GM19023 (cell line): Measurements from ENCODE around the gene GNG14.
"Not testable (repeated sequence)": the region's sequence is repeated elsewhere in the genome, so short reads cannot be mapped to it uniquely, and the experiment has no call there.

ENCODE experiments used
- ATAC-seq: cut with Tn5 transposase; IDR thresholded peaks from one replicate; pipeline ENCODE4 v1.9.1; 2021; ENCODE audit warnings: mild to moderate bottlenecking, moderate library complexity; ENCODE audit not compliant: unreplicated experiment

The GNG14 gene

GRCh38 chr19:12666265-12667048, 21.3 kb upstream of the GNG14 start, which contains the start of the genes MAN2B1 and WDR83:
MAN2B1 (minus strand) TSS chr19:12666742; CDS start chr19:12666701, 41 bp downstream.
WDR83 (plus strand) TSS chr19:12666807; CDS start chr19:12669791, 2,984 bp downstream.
- ATAC-seq = peak; percentile 63

- ATAC-seq = no peak
Observed at GRCh38 chr19:12667731-12668302, 20.0 kb upstream of the GNG14 start.

GRCh38 chr19:12668346-12668745, 19.5 kb upstream of the GNG14 start:
- ATAC-seq = no peak

GRCh38 chr19:12668932-12669269, 18.9 kb upstream of the GNG14 start:
- ATAC-seq = no peak

- ATAC-seq = no peak
Observed at GRCh38 chr19:12669270-12670158, 18.3 kb upstream of the GNG14 start.

GRCh38 chr19:12670159-12670928, 17.5 kb upstream of the GNG14 start:
- no peak for ATAC-seq

- ATAC-seq = no peak
Observed at GRCh38 chr19:12672744-12673143, 15.1 kb upstream of the GNG14 start.

GRCh38 chr19:12675399-12675798, 12.4 kb upstream of the GNG14 start:
- no peak for ATAC-seq

- ATAC-seq = no peak
Observed at GRCh38 chr19:12675940-12676339, 11.9 kb upstream of the GNG14 start.

GRCh38 chr19:12676384-12676792, 11.4 kb upstream of the GNG14 start:
- ATAC-seq = no peak

GRCh38 chr19:12676928-12677327, 10.9 kb upstream of the GNG14 start:
- ATAC-seq = no peak

- ATAC-seq = not testable (repeated sequence)
Observed at GRCh38 chr19:12678039-12678438, 9.8 kb upstream of the GNG14 start.

- ATAC-seq = no peak
Observed at GRCh38 chr19:12680034-12680433, 7.8 kb upstream of the GNG14 start.

GRCh38 chr19:12681074-12681987, 6.5 kb upstream of the GNG14 start, which contains the start of gene DHPS:
DHPS (minus strand) TSS chr19:12681880; CDS start chr19:12681766, 114 bp downstream.
- peak; percentile 63 for ATAC-seq

GRCh38 chr19:12685831-12686230, 2.0 kb upstream of the GNG14 start:
- no peak for ATAC-seq

- ATAC-seq = no peak
Observed at GRCh38 chr19:12689012-12689411, 1.2 kb downstream of the GNG14 start.

- ATAC-seq = no peak
Observed at GRCh38 chr19:12689581-12690216, 1.9 kb downstream of the GNG14 start.

GRCh38 chr19:12692960-12693359, 5.2 kb downstream of the GNG14 start:
- ATAC-seq = no peak

GRCh38 chr19:12694641-12695040, 6.8 kb downstream of the GNG14 start:
- no peak for ATAC-seq
